Esophagus squamous epithelium (tissue), 4 donors: ENCODE results near the gene CSNK1G2.

Experiments
- CTCF ChIP-seq, 6 experiments: fragments of 450-650 bp in 4 of 6; fragments of 200-600 bp in 2 of 6; sonication (generic) in 2 of 6; IDR thresholded peaks; one replicate each; pipeline ENCODE4 v1.5.1; 2016 to 2019; ENCODE audit warnings: antibody characterized with exemption in 6 of 6, mild to moderate bottlenecking in 4 of 6, moderate library complexity in 4 of 6
- POLR2A ChIP-seq, 4 donors: fragments of 450-650 bp; IDR thresholded peaks; one replicate each; pipeline ENCODE4 v1.6.1; 2017; ENCODE audit warnings: antibody characterized with exemption in 4 of 4, mild to moderate bottlenecking in 4 of 4, moderate library complexity in 3 of 4

- TF ChIP-seq POLR2A (IDR thresholded peaks at IDR 0.05) (no peak), CTCF (IDR thresholded peaks at IDR 0.05) (no peak)
These were observed 2.9 kb upstream of the CSNK1G2 start for GRCh38 chr19:1938071-1938470.
